Endometrial microvascular endothelial cells (primary cell): ENCODE data around the gene FBXL15. TPM values are rescaled to one million over a fixed set of nuclear protein-coding genes. Genes with fewer than 3 reads are reported as not detected.

Source experiments
- in situ Hi-C: cut with HindIII; loops from 2 replicates; pipeline ENCODE4 v1.10.0; 2017; ENCODE audit warnings: low sequenced_read_pairs, low pct_unique_long_range_greater_than_20kb; ENCODE audit errors: inconsistent ontology term
- total RNA-seq: library from RNA; depleted of rRNA; stranded (reverse); fragments of >200 nt; gene quantifications from one replicate; pipeline ENCODE4 v1.2.3, GENCODE V29; 2015; ENCODE audit errors: inconsistent ontology term

Gene FBXL15
- 6.8 TPM for total RNA-seq

DNA sequence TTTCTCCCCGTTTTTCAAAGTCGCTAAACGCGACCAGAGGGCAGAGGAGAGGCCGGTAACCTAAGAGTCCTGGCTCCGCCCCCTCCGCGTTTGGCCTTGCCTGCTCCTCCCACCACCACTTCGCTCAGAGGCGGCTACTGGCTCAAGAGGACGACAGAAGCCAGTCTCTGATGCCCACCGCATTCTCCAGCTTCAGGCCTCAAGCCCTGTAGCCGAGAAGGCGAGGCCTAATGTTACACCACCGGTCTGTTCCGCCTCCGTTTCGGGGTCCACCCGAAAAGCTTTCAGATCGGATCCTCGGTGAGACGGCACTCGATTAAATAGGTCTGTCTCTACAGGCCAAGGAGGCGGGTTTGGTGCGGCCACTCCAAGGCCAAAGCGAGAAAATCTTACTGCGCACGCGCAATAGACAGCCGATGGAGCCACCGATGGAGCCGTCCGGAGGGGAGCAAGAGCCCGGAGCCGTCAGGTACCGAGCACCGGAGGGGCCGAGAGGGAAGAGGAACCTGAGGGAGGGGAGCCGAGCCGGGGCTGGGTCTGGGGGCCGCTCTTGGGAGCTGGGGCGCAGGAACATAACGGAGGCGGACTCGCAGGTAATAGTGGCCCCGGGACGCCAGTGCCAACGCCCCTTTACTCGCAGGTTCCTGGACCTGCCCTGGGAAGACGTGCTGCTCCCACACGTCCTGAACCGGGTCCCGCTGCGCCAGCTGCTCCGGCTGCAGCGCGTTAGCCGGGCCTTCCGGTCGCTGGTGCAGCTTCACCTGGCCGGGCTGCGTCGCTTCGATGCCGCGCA lies at the start of gene FBXL15:
Gene FBXL15, plus strand, starts transcription at position 123 of the 793 bp plus-strand sequence. Its CDS starts 294 bp downstream, at position 417.
- in situ Hi-C loops, result no loop called here

- in situ Hi-C loops, result loop anchor here (5.0 kb wide), 1 partner anchor 144 kb away; the partner anchor contains the start of gene ELOVL3
Measured at GRCh38 chr10:102371295-102371694, 49.3 kb upstream of the FBXL15 start.

- in situ Hi-C loops, result no loop called here
Measured at GRCh38 chr10:102375250-102375649, 45.4 kb upstream of the FBXL15 start.

DNA sequence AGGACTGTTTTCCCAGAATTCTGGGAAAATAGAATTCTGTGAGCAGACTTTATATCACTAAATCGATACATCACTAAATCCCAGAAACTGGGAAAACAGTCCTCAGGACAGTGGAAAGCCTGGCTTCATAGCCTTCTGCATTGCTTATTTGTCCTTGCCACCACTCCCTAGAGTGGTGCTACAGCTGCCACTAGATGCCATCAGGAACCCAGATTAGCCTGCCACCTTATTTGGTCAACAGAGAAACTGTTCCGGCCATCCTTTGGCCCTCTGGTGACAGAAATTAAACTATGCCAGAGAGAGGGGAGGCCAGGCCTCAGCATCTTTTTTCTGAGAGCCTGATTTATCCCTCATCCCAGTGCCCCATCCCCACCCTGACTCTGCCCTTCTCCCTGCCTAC lies 44.8 kb upstream of the FBXL15 start:
- in situ Hi-C loops, result no loop called here

- in situ Hi-C loops, result no loop called here
Measured at GRCh38 chr10:102376901-102377300, 43.7 kb upstream of the FBXL15 start.

- in situ Hi-C loops, result no loop called here
Measured at GRCh38 chr10:102379383-102379782, 41.3 kb upstream of the FBXL15 start.

DNA sequence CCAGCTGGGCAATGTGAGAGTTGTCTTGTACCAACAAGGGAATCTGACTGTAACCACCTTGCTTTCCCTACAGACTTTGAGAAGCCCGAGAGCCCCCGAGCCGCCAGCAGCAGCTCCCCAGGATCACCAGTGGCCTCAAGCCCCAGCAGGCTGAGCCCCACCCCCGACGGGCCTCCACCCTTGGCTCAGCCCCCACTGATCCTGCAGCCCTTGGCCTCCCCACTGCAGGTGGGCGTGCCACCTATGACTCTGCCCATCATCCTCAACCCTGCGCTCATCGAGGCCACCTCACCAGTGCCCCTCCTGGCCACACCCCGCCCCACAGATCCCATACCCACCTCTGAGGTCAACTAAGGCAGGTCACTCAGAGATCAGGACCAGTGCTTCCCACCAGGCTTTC lies 38.7 kb upstream of the FBXL15 start:
- in situ Hi-C loops, result no loop called here

DNA sequence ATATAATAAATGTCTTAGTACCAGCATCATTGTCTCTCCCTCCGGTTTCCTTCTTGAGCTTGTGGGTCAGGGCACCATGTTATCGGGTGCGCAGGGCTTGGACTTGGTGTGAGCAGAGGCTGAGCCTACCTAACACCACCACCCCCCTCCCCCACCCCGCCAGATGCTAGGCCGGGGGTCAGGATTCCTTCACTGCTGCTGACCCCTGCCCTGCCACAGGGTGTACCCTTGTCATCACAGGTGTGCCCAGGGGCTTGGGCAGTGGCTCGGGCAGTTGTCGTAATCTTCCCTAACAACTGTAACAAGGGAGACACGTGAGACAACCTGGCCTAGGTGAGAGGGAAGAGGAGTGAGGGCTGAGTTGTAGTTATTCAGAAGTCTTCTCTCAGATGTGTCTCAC lies 37.8 kb upstream of the FBXL15 start:
- in situ Hi-C loops, result no loop called here

GRCh38 chr10:102384053-102384452 lies 36.6 kb upstream of the FBXL15 start:
- in situ Hi-C loops, result no loop called here

GRCh38 chr10:102384606-102385429 lies 35.8 kb upstream of the FBXL15 start:
- in situ Hi-C loops, result no loop called here

- in situ Hi-C loops, result no loop called here
Measured at GRCh38 chr10:102389894-102390293, 30.7 kb upstream of the FBXL15 start.

- in situ Hi-C loops, result no loop called here
Measured at GRCh38 chr10:102392306-102392705, 28.3 kb upstream of the FBXL15 start.

- in situ Hi-C loops, result no loop called here
Measured at GRCh38 chr10:102393411-102394078, 27.1 kb upstream of the FBXL15 start.

- in situ Hi-C loops, result no loop called here
Measured at GRCh38 chr10:102394079-102394800, 26.4 kb upstream of the FBXL15 start.

DNA sequence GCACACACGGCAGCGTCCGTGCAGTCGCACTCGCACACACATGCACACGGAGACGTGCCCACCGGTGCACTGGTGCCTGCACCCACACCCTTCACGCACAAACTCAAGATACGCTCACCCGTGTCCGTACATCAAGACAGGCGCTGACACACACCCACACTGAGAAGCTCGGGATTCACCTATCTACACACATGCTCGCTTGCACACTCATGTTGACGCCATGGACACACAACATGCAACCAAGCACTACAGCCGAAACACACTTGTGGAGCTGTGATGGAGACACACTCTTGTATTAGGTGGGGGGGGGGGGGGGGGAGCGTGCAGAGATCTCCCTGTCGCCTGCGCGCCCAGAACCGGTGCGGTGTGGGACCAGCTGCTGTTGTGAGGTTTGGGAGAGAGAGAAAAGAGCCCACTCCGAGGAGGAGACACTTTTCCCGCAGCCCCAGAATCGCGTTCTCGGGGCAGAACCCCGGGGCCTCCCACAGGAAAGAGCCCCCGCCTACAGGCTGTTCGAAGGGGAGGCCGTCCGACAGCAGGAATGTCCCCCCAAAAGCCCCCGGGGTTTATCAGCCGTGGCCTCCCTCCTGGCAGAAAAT lies 25.7 kb upstream of the FBXL15 start:
- in situ Hi-C loops, result no loop called here

- in situ Hi-C loops, result no loop called here
Measured at GRCh38 chr10:102395400-102396316, 25.0 kb upstream of the FBXL15 start, which contains the start of gene NFKB2. Gene NFKB2 (plus strand): TSS chr10:102395705. CDS start chr10:102395960, 255 bp downstream.

DNA sequence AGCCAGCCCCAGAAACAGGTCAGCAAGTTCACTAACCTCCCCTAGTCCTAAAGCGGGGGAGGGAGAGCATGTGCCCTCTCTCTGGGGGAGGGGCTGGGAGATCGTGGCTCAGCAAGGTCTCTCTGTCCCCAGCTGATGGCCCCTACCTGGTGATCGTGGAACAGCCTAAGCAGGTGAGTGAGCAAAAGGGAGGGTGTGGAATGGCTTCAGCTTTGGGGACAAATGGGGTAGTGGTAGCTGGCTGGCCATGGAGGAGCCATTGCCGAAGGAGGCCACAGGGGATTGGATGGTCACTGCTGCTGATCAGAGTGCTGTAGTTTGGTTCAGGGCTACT lies 24.4 kb upstream of the FBXL15 start:
- in situ Hi-C loops, result no loop called here
